Spleen (tissue), 7 donors: ENCODE data around the gene DPH5.

Experiments
- POLR2AphosphoS5 ChIP-seq, 3 donors: sonication (generic); formaldehyde crosslinking; IDR thresholded peaks; one replicate each; pipeline ENCODE4 v1.5.1; 2017; ENCODE audit warnings: antibody characterized with exemption in 3 of 3
- TF ChIP-seq, protein P1 (sequence below), 11 experiments: fragments of 200-600 bp in 7 of 11; fragments of 450-650 bp in 4 of 11; sonication (generic) in 4 of 11; IDR thresholded peaks in 8 of 11; conservative IDR thresholded peaks in 3 of 11; 1 replicate in 7 of 11; 2 replicates in 4 of 11; pipeline versions ENCODE4 v1.4.0 to v1.8.0; 2016 to 2021; ENCODE audit warnings: antibody characterized with exemption in 11 of 11, inconsistent platforms in 4 of 11, mild to moderate bottlenecking in 1 of 11
- donor health status: DM: no; HTN: no; CAD: no; lungs with moderate emphysema.
- donor health status: DM: no; HTN: no; CAD: no.
- donor health status: DM: no; HTN: no; CAD: no.

- TF ChIP-seq, protein P1, sequence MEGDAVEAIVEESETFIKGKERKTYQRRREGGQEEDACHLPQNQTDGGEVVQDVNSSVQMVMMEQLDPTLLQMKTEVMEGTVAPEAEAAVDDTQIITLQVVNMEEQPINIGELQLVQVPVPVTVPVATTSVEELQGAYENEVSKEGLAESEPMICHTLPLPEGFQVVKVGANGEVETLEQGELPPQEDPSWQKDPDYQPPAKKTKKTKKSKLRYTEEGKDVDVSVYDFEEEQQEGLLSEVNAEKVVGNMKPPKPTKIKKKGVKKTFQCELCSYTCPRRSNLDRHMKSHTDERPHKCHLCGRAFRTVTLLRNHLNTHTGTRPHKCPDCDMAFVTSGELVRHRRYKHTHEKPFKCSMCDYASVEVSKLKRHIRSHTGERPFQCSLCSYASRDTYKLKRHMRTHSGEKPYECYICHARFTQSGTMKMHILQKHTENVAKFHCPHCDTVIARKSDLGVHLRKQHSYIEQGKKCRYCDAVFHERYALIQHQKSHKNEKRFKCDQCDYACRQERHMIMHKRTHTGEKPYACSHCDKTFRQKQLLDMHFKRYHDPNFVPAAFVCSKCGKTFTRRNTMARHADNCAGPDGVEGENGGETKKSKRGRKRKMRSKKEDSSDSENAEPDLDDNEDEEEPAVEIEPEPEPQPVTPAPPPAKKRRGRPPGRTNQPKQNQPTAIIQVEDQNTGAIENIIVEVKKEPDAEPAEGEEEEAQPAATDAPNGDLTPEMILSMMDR (IDR thresholded peaks at IDR 0.05 in 8 of 11, conservative IDR thresholded peaks at IDR 0.05 in 3 of 11): no peak
- TF ChIP-seq POLR2AphosphoS5 (IDR thresholded peaks at IDR 0.05): no peak
These were observed 13.7 kb upstream of the DPH5 start for GRCh38 chr1:101039245-101039644.
